Kidney (tissue), 14 donors: ENCODE results near the gene DARS1. TPM values are rescaled to one million over a fixed set of nuclear protein-coding genes. Genes with fewer than 3 reads are reported as not detected.
A peak's percentile ranks its signal among the peaks of the same experiment; 100 is the strongest.

Source experiments
- DNase-seq, 5 donors: peaks; one replicate each; pipeline ENCODE4 v3.0.0-alpha.2; 2013 to 2020
- FAIRE-seq: peaks from 2 replicates; lab custom pipeline; 2012; peaks lifted over from hg19 to GRCh38; lab: Jason Lieb, UNC
- H3K27ac ChIP-seq, 2 donors: one replicate each; pipeline ENCODE4 v1.7.0; 2013; ENCODE audit warnings: low read depth in 2 of 2, low read length in 2 of 2, inconsistent platforms in 1 of 2
- H3K27me3 ChIP-seq: one replicate; pipeline ENCODE4 v1.7.1; 2013; ENCODE audit warnings: low read length, inconsistent platforms; ENCODE audit not compliant: control insufficient read depth, insufficient read depth
- H3K36me3 ChIP-seq, 3 donors: one replicate each; pipeline versions ENCODE4 v1.7.0 to v1.7.1; 2013; ENCODE audit warnings: low read length in 3 of 3, control low read depth in 1 of 3, inconsistent platforms in 1 of 3; ENCODE audit not compliant: insufficient read depth in 3 of 3, control insufficient read depth in 2 of 3
- H3K4me1 ChIP-seq, 3 donors: one replicate each; pipeline versions ENCODE4 v1.7.0 to v1.7.1; 2013; ENCODE audit warnings: low read length in 3 of 3, inconsistent platforms in 1 of 3, low read depth in 1 of 3; ENCODE audit not compliant: control insufficient read depth in 2 of 3, insufficient read depth in 2 of 3
- H3K4me3 ChIP-seq, 3 donors: one replicate each; pipeline versions ENCODE4 v1.7.0 to v1.8.1; 2013; ENCODE audit warnings: low read length in 3 of 3, control low read depth in 1 of 3, inconsistent platforms in 1 of 3
- H3K9ac ChIP-seq, 3 donors: one replicate each; pipeline versions ENCODE4 v1.7.0 to v1.7.1; 2013; ENCODE audit warnings: low read length in 3 of 3, control low read depth in 1 of 3, inconsistent platforms in 1 of 3
- H3K9me3 ChIP-seq, 3 donors: one replicate each; pipeline versions ENCODE4 v1.7.0 to v1.7.1; 2013; ENCODE audit warnings: low read length in 3 of 3, control low read depth in 1 of 3, inconsistent platforms in 1 of 3; ENCODE audit not compliant: control insufficient read depth in 2 of 3, insufficient read depth in 1 of 3
- intact Hi-C: fragments of 100-400 bp; cut with DNase I; formaldehyde crosslinking; loops from one replicate; pipeline ENCODE4 v1.11.1; 2022
- polyA plus RNA-seq: library from polyadenylated mRNA; stranded (reverse); fragments of 350-450 nt; fragmentation: Illumina TruSeq; extraction: RNeasy Lipid Tissue Mini Kit (QIAGEN cat#74804); gene quantifications from one replicate; pipeline ENCODE4 v1.2.3, GENCODE V29; 2014; ENCODE audit warnings: low read depth, low replicate concordance; ENCODE audit not compliant: insufficient read depth
- total RNA-seq: library from RNA; stranded (reverse); fragmentation: NEBNext Ultra II Directional; extraction: Animal tissue kit (Norgen Biotek cat#: 25700); gene quantifications from one replicate; pipeline ENCODE4 v1.2.1, GENCODE V29; 2021
- TF ChIP-seq, protein P1 (sequence below): IDR thresholded peaks from 3 replicates; pipeline ENCODE4 v1.5.1; 2012; ENCODE audit warnings: mild to moderate bottlenecking, moderate library complexity, borderline replicate concordance; ENCODE audit not compliant: insufficient read depth; ENCODE audit errors: extremely low read depth
- donor health status: control.
- donor health status: control.
- donor health status: control.
- donor health status: control.
- donor health status: control.
- donor health status: DM: yes; HTN: yes; CAD: no.
- donor health status: Normal renal cell carcinoma (clear cell type).

The DARS1 gene
- total and polyA plus RNA-seq, 2 donors from 2014 or later, result 39.5 to 77.4 TPM

DNA sequence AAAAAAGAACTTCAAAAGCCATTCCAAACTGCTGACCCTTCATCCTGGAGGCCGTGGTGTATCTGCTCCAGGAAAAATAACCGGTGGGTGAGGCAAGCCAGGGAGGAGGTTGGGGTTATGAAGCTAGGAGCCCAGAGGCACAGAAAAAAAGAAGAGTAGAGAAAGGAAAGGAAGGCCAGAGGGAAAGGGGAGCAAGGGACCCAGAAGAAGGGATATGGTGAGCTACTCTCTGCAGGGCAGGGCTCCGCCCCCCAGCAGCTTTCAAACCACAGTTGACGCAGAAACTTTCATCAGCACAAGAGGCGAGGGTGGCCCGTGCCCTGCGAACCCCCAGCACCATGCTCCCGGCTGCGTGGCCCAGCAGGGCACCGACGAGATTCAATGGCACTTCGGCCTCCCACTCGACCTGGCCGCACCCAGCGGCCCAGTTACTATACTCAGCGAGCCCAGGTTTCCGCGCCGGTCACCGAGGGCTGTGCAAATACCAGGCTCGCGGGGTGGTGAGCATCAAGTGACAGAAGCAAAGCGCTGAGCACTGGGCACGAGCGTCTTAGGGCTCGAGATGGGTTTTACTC is 109.8 kb downstream of the DARS1 start:
- DNase-seq (peak; percentile 59 to 84 (median 72)), FAIRE-seq (no peak)
- peaks cover 0 to 3% (median 0%) of the 10 kb centered on the region in 3 donors for H3K4me1 ChIP-seq
- peak overlapping the region; percentile 53 to 69 (median 59) for H3K4me3 ChIP-seq
- TF ChIP-seq, protein P1, sequence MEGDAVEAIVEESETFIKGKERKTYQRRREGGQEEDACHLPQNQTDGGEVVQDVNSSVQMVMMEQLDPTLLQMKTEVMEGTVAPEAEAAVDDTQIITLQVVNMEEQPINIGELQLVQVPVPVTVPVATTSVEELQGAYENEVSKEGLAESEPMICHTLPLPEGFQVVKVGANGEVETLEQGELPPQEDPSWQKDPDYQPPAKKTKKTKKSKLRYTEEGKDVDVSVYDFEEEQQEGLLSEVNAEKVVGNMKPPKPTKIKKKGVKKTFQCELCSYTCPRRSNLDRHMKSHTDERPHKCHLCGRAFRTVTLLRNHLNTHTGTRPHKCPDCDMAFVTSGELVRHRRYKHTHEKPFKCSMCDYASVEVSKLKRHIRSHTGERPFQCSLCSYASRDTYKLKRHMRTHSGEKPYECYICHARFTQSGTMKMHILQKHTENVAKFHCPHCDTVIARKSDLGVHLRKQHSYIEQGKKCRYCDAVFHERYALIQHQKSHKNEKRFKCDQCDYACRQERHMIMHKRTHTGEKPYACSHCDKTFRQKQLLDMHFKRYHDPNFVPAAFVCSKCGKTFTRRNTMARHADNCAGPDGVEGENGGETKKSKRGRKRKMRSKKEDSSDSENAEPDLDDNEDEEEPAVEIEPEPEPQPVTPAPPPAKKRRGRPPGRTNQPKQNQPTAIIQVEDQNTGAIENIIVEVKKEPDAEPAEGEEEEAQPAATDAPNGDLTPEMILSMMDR, result no peak
- no peaks in the 10 kb centered on the region for H3K9me3 ChIP-seq
- peak overlapping the region; percentile 57 to 59 for H3K27ac ChIP-seq
- peak overlapping the region; percentile 56 to 57 (median 57) for H3K9ac ChIP-seq
- no peaks in the 10 kb centered on the region for H3K27me3 ChIP-seq
- peaks cover 0 to 5% (median 0%) of the 10 kb centered on the region in 3 donors for H3K36me3 ChIP-seq
- intact Hi-C loops, result no loop called here

DNA sequence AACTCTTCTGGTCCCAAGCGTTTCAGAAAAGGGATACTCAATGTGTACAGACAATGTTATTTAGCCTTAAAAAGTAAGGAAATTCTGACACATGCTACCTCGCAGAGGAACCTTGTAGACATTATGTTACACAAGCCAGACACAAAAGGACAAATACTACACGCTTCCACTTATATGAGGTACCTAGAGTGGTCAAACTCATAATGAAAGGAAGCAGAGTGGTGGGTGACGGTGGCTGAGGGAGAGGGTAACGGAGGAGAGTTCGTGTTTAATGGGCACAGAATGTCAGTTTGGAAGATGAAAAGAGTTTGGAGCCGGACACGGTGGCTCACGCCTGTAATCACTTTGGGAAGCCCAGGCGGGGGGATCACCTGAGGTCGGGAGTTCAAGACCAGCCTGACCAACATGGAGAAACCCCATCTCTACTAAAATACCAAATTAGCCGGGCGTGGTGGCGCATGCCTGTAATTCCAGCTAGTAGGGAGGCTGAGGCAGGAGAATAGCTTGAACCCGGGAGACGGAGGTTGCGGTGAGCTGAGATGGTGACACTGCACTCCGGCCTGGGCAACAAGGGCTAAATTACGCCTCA is 110.6 kb downstream of the DARS1 start:
- peak overlapping the region in 2 of 3 donors; percentile 59 to 69 for H3K4me3 ChIP-seq

DNA sequence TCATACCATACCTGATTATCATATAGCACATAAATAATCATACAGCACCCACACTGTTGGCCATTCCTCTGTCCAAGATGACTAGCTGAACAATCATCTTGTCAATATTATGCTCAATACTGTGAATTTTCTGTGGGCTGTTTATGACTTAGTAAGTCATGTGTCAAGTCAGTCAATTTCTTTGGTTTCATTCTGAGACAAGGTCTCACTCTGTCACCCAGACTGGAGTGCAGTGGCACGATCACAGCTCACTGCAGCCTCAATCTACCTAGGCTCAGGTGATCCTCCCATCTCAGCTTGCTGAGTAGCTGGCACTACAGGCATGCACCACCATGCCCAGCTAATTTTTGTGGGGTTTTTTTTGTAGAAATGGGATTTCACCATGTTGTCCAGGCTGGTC is 114.9 kb downstream of the DARS1 start:
- Histone ChIP-seq H3K36me3 (peaks cover 7 to 10% (median 8%) of the 10 kb centered on the region in 3 donors), H3K27ac (no peak overlapping the region), H3K4me1 (no peaks in the 10 kb centered on the region), H3K27me3 (no peaks in the 10 kb centered on the region), H3K9ac (no peak overlapping the region), H3K9me3 (no peaks in the 10 kb centered on the region), H3K4me3 (no peak overlapping the region)
- DNase-seq, result no peak
- intact Hi-C loops, result no loop called here
- TF ChIP-seq, protein P1, result no peak
- FAIRE-seq, result no peak

More for the DNA sequence above, 110.6 kb downstream of the DARS1 start:
- TF ChIP-seq, protein P1, result no peak
- intact Hi-C loops, result no loop called here
- DNase-seq (peak in 1 of 5 donors; percentile 47), FAIRE-seq (no peak)
- Histone ChIP-seq H3K9ac (no peak overlapping the region), H3K9me3 (no peaks in the 10 kb centered on the region), H3K27me3 (no peaks in the 10 kb centered on the region), H3K36me3 (peaks cover 0 to 5% (median 0%) of the 10 kb centered on the region in 3 donors), H3K4me1 (peaks cover 0 to 3% (median 0%) of the 10 kb centered on the region in 3 donors), H3K27ac (no peak overlapping the region)
